COR-L47 (cell line): ENCODE measurements around the gene SLC25A22.

Experiments
- DNase-seq: peaks from one replicate; lab custom pipeline; 2025; lab: John Stamatoyannopoulos, UW

The SLC25A22 gene

DNA sequence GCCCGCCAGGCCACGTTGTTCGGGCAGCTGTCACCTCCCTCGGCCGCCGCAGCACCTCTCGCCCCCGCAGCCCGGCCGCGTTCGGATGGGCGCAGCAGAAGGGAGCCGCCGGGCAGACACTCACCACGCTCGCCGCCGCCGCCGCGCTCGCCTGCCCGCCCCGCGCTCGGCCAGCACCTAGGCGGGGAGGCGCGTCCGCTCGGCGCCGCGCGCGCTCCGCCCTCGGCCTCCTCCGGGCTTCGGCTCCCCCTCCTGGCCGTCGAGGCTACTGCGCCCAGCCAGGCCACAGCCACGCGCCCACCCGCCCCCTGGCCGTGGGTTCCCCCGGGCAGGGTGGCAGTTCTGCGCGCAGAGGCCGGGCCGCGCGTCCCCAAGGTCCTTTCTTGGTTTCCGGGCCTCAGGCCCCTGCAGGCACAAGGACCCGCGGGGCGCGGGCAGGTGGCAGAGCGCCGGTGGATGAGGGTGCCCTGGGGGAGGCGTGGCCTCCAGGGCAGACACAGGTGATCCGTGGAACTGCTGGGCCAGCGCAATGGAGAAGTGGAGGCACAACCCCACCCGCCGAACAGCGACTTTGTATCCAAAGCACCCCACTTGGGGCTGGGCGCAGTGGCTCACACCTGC, at the start of gene SLC25A22:
Gene SLC25A22, minus strand, starts transcription at position 189 of the 621 bp plus-strand sequence. CDS start 3,275 bp downstream, outside the sequence.
- DNase-seq = peak; percentile 73

DNA sequence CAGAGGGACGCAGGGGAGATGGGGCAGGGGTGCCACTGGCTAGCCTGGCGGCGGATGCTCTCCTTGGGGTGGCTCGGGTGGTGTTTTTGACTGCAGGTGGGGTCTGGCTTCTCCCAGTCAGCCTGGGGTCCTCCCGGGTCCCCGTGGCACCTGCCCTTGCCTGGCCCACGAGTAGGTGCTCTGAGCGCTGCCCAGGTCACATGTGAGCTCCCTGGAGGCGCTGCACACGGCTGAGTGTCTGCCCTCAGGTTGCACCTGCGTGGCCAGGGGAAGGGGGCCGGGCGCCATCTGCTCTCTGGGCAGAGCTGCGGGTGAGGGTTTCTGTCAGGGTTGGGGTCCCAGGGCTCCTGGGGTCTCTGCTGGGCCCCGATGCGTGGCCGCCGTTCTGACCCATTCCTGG, 49.8 kb upstream of the SLC25A22 start:
- DNase-seq = no peak

DNA sequence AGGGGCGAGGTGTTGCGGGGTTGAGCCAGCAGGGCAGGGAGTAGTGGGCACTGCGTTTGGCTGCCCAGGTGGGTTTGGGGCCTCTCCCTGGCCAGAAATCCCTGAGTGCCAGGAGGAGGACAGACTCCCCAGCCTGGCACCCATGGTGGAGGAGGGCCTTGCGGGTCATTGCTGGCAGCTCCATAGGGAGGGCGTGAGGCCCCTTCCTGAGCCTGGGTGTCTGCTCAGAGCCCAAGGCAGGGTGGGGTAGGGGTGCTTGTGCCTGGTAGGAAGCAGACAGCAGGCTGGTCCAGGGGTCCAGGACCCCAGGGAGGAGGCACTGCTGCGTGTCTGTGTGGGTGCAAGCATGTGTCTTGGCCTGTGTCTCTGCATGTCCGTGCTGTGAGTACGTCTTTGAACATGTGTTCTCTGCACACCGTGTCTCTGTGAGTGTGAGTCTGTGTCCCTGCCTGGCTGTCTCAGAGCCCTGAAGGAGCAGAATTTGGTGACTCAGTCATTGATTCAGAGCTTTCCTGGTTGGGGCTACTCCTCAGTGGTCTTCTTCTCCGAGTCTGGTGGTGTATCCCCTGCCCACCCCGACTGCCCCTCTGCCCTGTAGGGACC, 48.5 kb upstream of the SLC25A22 start:
- no peak for DNase-seq

DNA sequence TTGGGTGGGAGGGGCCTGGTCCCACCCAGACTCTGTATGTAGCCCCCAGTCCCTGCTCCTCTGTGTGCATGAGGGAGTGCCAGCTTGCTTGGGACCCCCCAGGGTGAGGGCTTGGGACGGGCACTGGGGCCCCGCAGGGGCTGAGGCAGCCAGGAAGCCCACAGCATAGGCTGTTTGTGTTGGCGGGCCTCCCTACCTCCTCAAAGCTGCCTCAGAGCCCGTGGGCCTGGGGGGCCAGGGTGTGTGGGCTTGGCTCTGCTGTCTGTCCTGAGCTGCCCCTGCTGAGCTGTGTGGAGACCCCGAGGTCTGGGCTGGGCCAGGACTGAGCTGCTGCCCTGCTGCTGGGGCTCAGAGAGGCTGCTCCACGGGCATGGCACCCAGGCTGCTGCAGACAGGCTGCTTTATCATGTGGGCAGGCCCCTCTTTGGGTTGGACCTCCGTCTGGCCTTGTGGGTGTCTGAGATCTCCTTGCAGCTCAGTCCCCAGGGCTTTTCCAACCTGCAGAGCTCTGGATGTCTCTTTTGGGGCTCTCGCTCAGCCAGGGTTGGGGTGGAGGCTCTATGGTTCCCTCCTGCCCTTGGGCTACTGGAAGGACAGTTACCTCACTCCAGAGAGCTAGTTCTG, 47.9 kb upstream of the SLC25A22 start:
- DNase-seq = no peak

DNA sequence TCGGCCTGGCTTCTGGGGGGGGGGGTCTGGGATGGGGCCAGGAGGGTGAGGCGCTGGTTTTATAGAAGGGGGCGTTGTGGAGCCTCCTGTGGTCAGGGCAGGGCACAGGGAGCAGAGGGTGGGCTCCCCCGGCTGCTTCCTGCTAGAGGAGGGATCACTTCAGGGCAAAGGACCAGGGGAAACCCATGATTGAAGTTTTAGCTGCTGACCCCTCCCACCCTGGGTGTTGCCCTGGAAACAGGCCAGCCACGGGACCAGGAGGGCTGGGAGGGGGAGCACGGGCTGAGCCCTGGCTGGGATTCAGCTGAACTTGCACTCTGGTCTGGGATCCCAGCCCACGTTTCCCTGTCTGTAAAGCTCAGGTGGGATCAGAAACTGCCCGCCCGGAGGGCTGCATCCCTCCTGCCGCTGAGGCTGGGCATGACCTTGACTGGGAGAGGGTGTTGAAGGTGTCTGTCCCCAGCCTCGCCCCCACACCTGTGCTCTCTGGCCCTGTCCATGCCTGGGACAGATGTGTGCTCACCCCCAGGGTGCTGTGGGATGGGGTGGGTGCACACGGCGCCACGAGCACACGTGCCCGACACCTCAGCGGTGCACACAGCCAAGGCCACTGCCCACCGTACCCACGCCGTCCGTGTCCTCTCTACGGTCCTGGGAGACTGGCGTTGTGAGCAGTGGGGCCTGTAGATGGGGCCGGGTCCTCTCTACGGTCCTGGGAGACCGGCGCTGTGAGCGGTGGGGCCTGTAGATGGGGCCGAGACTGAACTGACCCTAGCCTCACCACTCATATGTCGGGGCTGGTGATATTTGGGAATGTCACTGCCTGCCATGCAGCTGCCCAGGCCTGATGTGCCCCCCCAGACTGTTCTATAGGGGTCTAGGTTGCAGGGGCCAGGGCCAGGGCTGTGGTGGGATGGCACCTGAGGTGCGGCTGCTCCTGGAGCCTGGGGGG, 46.9 kb upstream of the SLC25A22 start:
- DNase-seq = no peak

DNA sequence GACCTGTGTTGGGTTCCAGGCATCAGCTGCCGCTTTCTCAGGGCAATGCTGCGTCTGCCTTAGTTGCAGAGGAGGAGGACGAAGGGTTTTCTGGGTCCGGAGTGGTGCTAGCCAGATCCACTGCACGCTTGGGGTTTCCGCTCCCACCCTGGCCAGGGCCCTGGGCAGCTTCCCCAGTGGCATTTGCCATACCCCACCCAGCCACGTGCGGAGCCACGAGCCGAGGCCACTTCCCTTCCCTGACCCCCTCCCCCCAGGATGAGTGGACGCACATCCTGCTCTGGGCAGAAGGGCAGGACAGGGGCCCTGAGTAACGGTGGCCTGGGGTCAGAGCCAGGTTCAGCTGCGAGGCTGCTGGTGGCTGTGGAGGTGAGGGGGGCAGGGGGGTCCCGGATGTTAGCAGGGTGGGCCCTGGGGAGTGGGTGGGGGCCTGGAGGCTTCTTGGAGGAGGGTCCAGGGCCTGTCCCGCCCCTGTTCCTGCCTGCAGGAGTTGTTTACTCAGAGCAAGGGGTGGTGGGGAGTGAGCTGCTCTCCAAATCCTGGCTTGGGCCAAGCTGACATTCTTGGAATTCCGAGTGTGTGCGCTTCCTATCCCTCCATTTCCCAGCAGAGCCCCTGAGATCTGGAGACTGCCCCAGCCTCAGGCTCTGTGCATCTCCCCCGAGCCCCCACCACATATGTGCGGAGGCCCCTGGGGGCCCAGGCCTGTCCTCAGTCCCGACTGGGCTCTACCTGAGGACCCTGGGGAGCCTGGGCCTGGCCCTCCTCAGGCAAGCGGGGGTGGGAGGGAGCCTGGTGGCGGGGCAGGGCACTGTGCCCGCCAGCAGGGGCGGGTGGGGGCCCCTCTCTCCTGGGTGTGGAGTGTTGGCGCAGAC, 46.0 kb upstream of the SLC25A22 start:
- no peak for DNase-seq

DNA sequence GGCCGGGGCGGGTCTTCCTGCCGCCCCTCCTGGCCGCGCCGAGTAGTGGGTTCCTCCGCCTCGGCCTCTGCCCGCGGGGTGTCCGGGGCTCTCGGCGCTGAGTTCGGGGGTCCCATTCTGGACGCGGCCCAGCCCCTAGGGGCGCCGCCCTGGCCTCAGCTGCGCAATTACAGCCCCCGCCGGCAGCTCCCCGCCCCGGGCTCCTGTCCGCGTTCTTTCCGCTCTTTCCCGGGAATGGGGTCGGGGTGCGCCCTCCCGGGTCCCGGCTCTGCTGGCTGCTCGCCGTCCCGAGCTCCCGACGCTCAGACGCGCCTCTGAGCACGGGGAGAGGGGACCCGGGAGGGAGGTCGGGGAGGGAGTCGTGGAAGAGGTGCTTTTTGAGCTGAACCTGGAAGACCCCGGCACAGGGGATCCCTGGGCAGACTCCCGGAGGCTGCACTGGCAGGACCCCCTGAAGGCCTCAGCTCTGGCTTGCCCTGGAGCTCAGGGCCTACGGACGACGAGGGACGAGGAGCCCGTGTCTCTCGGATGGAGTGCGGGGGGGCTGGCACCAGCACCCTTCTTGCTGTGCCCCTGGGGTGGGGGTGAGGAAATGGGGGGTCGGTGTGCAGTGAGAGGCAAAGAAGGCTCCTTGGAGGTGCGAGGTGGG, 45.1 kb upstream of the SLC25A22 start:
- no peak for DNase-seq

DNA sequence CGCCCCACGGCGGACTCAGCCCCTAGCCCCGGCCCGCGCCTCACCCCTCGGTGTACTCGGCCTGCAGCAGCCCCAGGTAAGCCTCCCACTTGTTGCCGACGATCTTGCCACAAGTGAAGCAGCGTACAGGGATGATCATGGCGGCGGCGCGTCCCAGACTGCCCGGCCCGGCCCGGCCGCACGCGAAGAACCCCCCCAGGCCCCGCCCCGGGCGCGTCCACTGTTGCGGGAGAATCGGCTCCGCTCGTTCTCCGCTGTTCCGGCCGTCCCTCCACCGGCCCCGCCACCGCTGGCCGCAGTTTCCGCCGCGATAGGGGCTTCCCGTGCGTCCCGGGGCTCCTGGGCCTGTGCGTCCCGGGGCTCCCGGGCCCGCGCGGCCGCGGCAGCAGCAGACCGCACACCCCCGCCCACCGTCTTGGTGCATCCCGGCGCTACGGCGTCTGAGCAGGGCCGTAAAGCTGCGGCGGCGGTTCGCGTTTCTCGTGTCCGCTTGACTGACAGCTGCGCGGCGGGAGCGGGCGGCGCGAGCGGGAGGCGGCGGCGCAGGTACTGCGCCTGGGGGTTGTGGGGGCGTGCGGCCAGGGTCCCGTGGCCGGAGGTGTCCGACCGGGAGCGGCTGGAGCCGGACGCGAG, 44.4 kb upstream of the SLC25A22 start, which contains the start of the genes POLR2L and TSPAN4:
Gene POLR2L, minus strand, starts transcription at position 160 of the 633 bp plus-strand sequence. Its CDS starts 21 bp downstream, at position 139.
Gene TSPAN4, plus strand, starts transcription at position 483 of the 633 bp plus-strand sequence. CDS start 7,453 bp downstream, outside the sequence.
- DNase-seq = peak; percentile 92

DNA sequence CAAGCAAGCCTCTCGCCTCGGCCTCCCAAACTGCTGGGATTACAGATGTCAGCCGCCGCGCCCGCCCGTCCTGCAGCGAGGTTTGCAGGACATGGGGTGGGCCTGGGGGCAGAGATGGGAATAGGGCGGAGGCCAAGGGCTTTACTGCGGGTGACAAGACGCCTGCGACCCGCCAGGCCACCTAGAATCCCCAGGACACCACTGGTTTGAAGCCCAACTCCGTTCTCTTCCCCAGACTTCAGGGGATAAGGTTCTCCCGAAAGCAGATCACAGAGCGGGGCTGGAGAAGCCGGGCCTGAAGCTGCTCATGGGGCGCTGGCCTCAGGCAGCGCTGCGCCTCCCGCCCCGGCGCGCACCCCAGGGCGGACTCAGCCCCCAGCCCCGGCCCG, 43.9 kb upstream of the SLC25A22 start:
- DNase-seq = no peak

DNA sequence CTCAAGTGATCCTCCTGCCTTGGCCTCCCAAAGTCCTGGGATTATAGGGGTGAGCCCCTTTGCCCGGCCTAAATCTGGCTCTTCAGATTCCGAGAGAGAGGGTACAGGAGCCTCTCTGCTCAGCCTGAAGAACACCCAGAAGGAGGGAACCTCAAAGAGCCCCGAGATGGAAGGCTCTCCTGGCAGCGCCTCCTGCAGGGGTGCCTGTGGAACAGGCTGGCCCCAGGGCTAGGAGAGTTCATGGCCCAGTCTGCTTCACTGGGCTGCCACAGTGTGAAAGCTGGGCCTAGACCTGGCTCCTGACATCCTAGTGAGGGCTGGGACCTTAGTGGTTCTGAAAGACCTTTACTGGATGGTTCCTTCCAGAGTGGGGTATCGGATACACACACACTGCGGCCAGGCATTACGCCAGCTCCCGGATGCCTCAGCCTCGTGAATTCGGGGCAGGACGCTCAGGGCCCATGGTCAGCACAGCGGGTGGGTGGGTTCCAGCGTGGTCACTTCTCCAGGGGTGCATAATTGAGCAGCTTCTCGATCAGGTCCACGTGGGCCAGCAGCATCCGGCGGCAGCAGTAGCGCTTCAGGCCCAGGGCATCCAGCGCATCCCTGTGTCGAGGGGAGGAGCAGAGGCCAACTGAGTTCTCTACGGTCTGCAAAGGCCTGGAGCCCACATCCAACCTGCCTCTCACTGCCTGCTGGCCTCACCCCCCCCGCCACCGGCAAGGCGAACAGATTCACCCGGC, 42.0 kb upstream of the SLC25A22 start:
- no peak for DNase-seq

DNA sequence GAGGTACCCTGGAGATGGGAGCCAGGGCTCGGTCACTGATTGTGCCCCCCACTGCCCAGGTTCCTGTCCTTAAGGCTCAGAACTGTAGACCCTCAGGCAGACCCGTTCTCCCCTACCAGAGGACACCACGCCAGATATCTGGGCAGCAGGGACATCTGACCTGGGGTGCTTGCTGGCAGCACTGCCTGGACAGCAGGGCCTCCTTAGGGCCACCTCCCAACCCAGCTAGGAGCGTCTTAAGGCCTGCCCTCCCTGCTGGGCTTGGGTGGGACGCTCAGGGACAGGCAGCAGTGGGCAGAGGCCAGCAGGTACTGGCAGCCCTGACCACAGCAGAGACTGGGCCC, 41.2 kb upstream of the SLC25A22 start:
- DNase-seq = no peak

DNA sequence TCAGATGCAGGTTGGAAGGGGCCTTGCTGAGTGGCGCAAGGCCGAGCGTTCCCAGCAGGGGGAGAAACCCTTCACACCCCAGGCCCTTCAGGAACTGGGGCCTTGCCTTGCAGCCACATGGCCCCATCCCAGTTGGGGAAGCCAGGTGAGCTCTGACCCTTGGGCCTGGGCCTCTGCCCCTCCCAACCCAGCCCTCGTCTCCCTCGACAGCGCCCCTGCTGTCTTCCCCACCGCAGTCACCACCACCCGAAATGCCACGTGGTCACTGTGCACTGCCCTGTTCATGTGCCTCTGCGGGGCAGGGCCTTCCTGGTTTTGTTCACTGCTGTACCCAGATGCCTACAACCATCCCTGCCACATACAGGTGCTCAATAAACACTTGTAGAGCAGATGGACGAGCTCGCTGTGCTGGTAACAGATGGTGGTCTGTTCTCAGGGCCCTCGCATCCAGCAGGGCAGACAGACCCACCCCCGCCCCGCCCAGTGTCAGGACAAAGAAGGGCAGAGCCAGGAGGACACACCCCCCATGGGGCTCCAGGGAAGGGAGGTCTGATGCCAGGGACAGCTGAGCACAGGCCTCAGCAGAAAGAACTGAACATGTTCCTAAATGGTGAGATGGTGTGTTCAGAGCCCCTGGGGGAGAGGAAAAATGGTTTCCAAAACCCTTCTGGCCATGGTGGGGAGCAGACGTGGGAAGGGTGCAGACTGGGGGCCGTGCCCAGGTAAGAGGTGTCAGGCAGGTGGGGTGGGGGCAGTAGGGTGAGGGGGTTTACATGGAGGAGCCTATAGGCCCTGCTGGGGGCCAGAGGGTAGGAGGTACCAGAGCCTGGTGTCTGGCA, 40.6 kb upstream of the SLC25A22 start:
- no peak for DNase-seq

DNA sequence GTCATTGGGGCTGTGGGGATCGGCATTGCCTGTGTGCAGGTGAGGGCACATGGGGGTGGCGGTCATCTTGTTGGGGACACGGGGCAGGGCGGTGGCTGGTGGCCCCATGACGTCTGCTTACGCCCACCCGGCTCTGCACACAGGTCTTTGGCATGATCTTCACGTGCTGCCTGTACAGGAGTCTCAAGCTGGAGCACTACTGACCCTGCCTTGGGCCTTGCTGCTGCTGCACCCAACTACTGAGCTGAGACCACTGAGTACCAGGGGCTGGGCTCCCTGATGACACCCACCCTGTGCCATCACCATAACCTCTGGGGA, 39.9 kb upstream of the SLC25A22 start:
- DNase-seq = no peak

DNA sequence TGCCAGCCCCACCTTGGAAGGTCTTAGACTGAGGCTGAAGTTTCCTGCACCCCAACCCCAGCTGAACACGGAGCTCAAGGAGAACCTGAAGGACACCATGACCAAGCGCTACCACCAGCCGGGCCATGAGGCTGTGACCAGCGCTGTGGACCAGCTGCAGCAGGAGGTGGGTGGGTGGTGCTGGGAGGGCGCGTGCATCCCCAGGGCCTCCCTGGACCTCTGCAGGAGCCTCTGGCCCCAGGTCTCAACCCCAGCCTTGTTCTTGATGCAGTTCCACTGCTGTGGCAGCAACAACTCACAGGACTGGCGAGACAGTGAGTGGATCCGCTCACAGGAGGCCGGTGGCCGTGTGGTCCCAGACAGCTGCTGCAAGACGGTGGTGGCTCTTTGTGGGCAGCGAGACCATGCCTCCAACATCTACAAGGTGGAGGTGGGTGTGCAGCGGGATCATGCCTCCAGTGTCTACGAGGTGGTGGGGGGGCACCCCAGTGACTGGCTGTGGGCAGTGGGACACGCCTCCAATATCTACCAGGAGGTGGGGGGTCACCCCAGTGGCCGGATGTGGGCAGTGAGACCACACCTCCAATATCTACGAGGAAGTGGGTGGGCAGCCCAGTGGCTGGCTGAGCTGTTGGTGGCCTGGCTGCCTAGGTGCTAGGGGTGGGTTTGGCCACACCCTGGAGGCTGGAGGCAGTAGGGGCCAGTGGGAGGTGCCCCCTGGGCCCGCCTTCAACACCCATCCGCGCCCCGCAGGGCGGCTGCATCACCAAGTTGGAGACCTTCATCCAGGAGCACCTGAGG, 39.3 kb upstream of the SLC25A22 start:
- DNase-seq = no peak

DNA sequence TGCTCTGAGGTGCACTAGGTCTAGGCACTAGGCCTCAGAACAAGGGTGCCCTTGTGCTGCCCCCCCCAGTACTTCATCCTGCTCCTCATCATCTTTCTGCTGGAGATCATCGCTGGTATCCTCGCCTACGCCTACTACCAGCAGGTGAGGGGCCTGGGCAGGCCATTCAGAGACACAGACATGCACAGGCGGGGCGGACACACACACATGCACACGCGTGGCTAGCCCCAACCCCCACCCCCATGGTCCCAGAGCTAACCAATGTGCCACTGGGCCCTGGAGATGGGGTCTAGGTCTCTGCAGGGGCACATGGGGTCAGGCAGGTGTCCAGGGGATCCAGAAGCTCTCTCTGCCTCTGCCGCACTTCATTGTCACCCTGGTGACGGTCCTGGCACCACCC, 38.6 kb upstream of the SLC25A22 start:
- no peak for DNase-seq

DNA sequence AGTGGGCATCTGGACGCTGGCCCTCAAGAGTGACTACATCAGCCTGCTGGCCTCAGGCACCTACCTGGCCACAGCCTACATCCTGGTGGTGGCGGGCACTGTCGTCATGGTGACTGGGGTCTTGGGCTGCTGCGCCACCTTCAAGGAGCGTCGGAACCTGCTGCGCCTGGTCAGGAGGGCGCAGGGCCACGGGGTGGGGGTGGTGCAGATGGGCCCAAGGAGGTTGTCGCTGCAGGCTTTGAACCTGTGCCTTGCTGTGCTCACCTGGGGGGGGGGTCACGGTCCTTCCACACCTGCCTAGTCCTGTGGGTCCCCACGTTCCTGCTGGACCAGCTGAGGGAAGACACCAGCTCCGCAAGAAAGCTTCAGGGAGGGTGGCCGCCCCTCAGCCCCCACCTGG, 38.2 kb upstream of the SLC25A22 start:
- DNase-seq = no peak

DNA sequence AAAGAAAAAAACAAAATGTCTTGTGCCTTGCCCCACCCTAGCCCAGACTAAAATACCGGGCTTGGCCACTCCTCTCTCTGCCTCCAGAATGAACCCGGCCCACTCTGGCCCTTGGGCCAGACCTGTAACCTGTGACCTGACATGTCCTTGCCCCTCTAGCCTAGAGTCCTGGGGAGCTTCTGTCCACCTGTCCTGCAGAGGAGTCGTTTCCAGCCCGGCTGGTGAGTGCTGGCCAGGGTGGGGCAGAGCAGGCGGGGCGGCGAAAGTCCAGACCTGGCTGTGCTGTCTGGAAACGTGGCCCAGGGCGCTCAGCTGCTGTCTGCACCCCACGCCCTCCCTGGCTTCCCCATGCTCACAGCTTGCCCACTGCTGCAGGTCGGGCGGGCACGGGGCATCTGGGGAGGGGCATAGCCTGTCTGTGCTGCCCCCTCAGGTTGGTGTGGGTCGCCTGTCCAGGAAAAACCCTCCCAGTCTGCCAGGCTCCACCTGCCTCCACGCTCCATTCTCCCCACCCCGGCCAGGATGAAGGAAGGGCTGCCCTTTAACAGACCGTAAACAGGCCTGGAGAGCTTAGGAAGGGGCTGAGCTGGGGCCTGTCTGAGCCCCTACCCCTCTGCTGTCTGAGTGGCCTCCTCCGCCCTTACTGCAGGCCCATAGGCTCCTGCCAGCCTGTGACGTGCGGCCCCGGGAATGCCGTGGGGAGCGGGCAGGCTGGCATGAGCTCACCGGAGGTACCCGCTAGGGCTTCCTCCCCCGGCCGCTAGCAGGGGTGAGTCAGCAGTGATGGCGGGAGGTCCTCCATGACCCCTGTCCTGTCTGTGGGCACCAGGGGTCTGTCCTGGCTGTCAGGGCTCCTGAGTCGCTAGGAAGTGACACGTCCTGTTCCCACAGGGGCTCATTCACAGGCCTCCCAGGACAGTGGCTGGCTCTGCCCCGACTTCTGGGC, 36.6 kb upstream of the SLC25A22 start:
- no peak for DNase-seq
